Uterus (tissue), 4 donors: Measurements from ENCODE around the gene ZMYND15. TPM values are rescaled to one million over a fixed set of nuclear protein-coding genes. Genes with fewer than 3 reads are reported as not detected.

ENCODE experiments used
- DNase-seq, 2 donors: peaks; one replicate each; pipeline ENCODE4 v3.0.0-alpha.2; 2019 to 2020
- H3K27ac ChIP-seq, 2 donors: fragments of 200-600 bp; sonication (generic); 1 replicate in 1 of 2; 2 replicates in 1 of 2; pipeline ENCODE4 v1.5.1; 2016 to 2018
- H3K27me3 ChIP-seq, 2 donors: fragments of 200-600 bp; sonication (generic); one replicate each; pipeline ENCODE4 v1.5.1; 2018 to 2019; ENCODE audit warnings: control low read depth in 1 of 2
- H3K36me3 ChIP-seq, 2 donors: fragments of 200-600 bp; sonication (generic); one replicate each; pipeline ENCODE4 v1.5.1; 2019; ENCODE audit warnings: control low read depth in 1 of 2
- H3K4me1 ChIP-seq, 2 donors: fragments of 200-600 bp; sonication (generic); one replicate each; pipeline ENCODE4 v1.5.1; 2018 to 2019; ENCODE audit warnings: control low read depth in 1 of 2
- H3K4me3 ChIP-seq, 2 donors: fragments of 200-600 bp; sonication (generic); 1 replicate in 1 of 2; 2 replicates in 1 of 2; pipeline ENCODE4 v1.5.1; 2018 to 2019; ENCODE audit warnings: mild to moderate bottlenecking in 1 of 2
- H3K9me3 ChIP-seq, 2 donors: fragments of 200-600 bp; sonication (generic); one replicate each; pipeline ENCODE4 v1.5.1; 2019; ENCODE audit warnings: control low read depth in 1 of 2
- POLR2A ChIP-seq, 2 donors: fragments of 450-650 bp; IDR thresholded peaks; one replicate each; pipeline ENCODE4 v1.6.1; 2016; ENCODE audit warnings: antibody characterized with exemption in 2 of 2, mild to moderate bottlenecking in 1 of 2, moderate library complexity in 1 of 2
- intact Hi-C: fragments of 100-400 bp; cut with DNase I; formaldehyde crosslinking; loops from one replicate; pipeline ENCODE4 v1.15.1; 2023; ENCODE audit warnings: low total_unique reads
- total RNA-seq, 4 donors: library from RNA; depleted of rRNA in 3 of 4; stranded (reverse); fragments of >200 nt in 3 of 4; gene quantifications; one replicate each; pipeline versions ENCODE4 v1.1.0 to v1.2.4, GENCODE V29; 2014 to 2023
- TF ChIP-seq, protein P1 (sequence below), 4 experiments: fragments of 200-600 bp in 2 of 4; fragments of 450-650 bp in 2 of 4; sonication (generic) in 2 of 4; IDR thresholded peaks; one replicate each; pipeline ENCODE4 v1.5.1; 2016 to 2019; ENCODE audit warnings: antibody characterized with exemption in 4 of 4, mild to moderate bottlenecking in 2 of 4, moderate library complexity in 1 of 4
- donor health status: DM: yes; HTN: yes; CAD: no.

ZMYND15 gene
- total RNA-seq, 4 donors from 2014 or later = 0.58 to 0.69 TPM; not detected in 2

DNA sequence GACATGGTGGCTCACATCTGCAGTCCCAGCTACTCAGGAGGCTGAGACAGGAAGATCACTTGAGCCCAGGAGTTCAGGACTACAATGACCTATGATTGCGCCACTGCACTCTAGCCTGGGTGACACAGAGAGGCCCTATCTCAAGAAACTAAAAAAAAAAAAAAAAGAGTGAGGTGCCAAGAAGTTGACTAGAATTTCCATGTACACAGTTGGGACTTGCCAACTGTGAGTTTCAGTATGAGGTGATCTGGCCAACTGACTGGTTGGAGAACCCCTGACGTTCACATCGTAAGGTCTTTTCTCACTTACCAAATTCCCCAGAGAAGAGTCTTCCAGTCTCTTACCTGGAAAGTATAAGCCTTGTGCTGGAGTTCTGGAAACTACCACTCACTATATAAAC lies 11.5 kb upstream of the ZMYND15 start:
- Histone ChIP-seq H3K27ac (no peak overlapping the region), H3K4me1 (peaks cover 0 to 3% of the 10 kb centered on the region in 2 donors), H3K9me3 (no peaks in the 10 kb centered on the region), H3K36me3 (no peaks in the 10 kb centered on the region), H3K27me3 (no peaks in the 10 kb centered on the region), H3K4me3 (no peak overlapping the region)
- no peak for TF ChIP-seq POLR2A (IDR thresholded peaks at IDR 0.05)
- DNase-seq = no peak
- intact Hi-C loops = no loop called here

DNA sequence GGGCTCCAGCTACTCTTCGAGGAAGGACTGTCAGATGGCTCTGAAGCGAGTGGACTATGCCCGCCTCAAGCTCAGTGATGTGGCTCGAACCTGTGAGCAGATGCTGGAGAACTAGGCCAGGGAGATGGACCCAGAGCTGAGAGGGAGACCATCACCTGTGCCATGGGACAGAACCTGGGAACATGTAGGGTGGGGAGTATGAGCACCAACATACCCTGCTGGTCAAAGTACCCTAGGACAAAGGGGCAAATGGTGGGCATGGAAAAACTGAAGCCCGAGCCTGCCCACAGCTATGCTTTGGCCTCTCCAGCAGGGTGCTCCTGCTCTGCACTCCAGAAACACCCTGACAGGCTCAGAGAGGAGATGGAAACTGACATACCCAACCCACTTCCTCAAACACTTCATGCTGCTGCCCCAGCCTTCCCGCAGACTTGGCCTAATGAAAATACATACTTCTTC lies 6.5 kb upstream of the ZMYND15 start:
- no peak for DNase-seq
- H3K36me3 ChIP-seq = no peaks in the 10 kb centered on the region
- peaks cover 0 to 3% of the 10 kb centered on the region in 2 donors for H3K4me1 ChIP-seq
- intact Hi-C loops = no loop called here
- no peaks in the 10 kb centered on the region for H3K27me3 ChIP-seq
- H3K4me3 ChIP-seq = no peak overlapping the region
- TF ChIP-seq, protein P1, sequence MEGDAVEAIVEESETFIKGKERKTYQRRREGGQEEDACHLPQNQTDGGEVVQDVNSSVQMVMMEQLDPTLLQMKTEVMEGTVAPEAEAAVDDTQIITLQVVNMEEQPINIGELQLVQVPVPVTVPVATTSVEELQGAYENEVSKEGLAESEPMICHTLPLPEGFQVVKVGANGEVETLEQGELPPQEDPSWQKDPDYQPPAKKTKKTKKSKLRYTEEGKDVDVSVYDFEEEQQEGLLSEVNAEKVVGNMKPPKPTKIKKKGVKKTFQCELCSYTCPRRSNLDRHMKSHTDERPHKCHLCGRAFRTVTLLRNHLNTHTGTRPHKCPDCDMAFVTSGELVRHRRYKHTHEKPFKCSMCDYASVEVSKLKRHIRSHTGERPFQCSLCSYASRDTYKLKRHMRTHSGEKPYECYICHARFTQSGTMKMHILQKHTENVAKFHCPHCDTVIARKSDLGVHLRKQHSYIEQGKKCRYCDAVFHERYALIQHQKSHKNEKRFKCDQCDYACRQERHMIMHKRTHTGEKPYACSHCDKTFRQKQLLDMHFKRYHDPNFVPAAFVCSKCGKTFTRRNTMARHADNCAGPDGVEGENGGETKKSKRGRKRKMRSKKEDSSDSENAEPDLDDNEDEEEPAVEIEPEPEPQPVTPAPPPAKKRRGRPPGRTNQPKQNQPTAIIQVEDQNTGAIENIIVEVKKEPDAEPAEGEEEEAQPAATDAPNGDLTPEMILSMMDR (IDR thresholded peaks at IDR 0.05) = no peak
- TF ChIP-seq POLR2A (IDR thresholded peaks at IDR 0.05) = no peak
- no peak overlapping the region for H3K27ac ChIP-seq
- H3K9me3 ChIP-seq = no peaks in the 10 kb centered on the region

DNA sequence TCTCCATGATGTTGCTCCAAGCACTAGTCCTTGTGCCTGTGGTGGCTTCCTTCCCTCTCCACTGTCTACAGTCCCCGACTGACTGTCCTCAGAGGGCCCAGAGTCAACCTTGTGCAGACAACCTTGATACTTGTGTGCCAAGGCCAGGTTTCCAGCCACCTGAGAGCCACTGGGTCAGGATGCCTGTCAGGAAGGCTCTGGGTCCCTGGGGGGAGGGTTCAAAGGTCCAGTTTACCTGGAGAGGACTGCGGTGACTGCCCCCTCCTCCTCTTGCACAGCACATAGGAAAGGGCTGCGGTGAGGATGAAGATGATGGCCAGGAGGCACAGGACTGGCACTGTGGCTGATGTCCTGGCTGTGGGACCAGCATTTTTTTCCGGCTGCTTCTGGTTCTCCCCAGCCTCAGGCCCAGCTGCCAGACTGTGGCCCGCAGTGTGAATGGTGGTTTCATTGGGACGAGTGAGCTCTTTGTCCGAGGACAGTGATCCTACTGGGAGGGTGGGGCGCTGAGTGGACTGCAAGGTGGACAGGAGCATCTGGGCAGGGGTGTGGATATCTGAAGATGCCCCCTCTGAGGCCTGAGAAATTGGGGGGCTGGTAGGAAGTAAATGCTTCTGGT lies 4.7 kb upstream of the ZMYND15 start:
- intact Hi-C loops = no loop called here
- TF ChIP-seq POLR2A (IDR thresholded peaks at IDR 0.05) = no peak
- Histone ChIP-seq H3K4me3 (no peak overlapping the region), H3K9me3 (no peaks in the 10 kb centered on the region), H3K36me3 (no peaks in the 10 kb centered on the region), H3K4me1 (peaks cover 0 to 3% of the 10 kb centered on the region in 2 donors), H3K27me3 (no peaks in the 10 kb centered on the region), H3K27ac (no peak overlapping the region)
- DNase-seq = no peak

DNA sequence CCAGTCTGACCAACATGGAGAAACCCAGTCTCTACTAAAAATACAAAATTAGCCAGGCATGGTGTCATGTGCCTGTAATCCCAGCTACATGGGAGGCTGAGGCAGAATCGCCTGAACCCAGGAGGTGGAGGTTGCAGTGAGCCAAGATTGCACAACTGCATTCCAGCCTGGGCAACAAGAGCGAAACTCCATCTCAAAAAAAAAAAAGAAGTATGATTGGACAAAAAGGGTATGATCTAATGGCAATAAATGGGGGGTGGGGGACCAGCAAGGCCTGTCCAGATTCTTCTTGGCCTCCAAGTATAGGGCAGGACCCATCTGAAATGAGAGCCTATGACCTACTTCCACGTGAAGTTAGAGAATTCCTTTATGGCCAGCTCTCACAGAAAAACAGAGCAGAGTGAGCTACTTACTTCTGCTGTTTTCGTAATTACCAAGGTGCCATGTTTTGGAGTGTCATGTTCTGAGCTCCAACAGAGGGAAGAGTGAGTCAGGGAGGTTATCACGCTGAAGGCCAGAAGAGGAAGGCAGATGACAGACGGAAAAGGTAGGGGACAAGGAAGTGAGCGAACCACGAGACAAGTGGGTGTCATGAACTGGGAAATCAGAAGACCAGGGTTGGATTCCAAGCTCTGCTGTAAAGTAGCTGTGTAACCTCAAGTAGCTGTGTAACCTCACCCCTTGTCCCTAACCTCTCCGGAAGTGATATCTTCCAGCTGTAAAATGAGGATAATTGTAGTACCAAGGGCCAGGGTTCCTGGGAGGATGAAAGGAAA lies 3.6 kb upstream of the ZMYND15 start:
- Histone ChIP-seq H3K4me1 (no peaks in the 10 kb centered on the region), H3K36me3 (no peaks in the 10 kb centered on the region), H3K27me3 (no peaks in the 10 kb centered on the region), H3K9me3 (no peaks in the 10 kb centered on the region), H3K27ac (no peak overlapping the region), H3K4me3 (no peak overlapping the region)
- TF ChIP-seq POLR2A (IDR thresholded peaks at IDR 0.05) = no peak
- TF ChIP-seq, protein P1 (IDR thresholded peaks at IDR 0.05) = no peak
- no peak for DNase-seq
- intact Hi-C loops = no loop called here

DNA sequence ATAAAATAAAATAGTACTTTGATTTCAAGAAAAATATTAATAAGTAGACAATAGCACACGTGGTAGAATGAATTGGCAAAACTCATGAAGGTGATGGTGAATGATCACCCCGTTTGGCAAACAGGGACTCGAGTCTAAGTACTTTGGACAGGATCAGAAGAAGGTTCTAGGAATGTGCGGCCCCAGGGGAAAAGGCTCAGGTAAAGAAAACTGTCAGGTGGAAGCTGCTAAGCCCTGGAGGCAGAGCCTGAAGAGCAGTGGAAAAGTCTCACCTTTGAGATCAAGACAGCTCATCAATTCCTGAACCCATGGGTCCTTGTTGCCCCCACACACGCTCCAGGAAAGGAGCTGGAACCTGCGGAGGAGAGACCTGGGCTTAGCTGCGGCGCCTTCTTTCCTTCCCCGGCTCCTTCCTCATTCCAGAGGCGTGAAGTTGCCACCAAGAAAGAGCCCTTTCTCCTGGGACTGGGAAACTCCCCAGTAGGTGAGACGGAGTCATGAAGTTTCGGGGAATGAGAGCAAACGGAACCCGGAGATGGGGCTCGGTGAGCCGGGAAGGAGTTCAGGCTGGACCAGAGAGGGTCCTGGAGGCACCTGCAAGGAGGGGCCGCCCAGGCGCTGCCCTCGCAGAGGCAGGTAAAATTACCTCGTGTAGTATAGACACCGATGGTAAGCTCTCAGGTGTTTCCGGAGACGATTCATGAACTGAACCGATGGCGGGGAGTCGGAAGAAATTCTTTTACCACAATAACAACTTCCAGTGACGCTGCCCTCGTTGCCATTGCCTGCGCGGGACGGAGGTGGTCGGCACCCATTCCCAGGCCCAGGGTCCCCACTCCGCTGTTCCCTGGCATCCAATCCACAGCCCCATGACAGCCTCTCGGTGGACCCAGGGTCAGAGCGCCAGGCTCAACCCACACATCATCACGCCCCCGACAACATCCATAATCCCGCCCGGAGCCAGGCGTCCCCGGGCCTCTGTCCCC lies 1.2 kb upstream of the ZMYND15 start:
- intact Hi-C loops = no loop called here
- Histone ChIP-seq H3K4me1 (no peaks in the 10 kb centered on the region), H3K9me3 (no peaks in the 10 kb centered on the region), H3K36me3 (no peaks in the 10 kb centered on the region), H3K27ac (peak overlapping the region; percentile 26 to 29), H3K4me3 (peak overlapping the region; percentile 55 to 79), H3K27me3 (no peaks in the 10 kb centered on the region)
- TF ChIP-seq, protein P1 (IDR thresholded peaks at IDR 0.05) = no peak
- TF ChIP-seq POLR2A (IDR thresholded peaks at IDR 0.05) = no peak
- DNase-seq = no peak
